GM12872 (cell line): Measurements from ENCODE around the gene PPP1R7.

Source experiments
- TF ChIP-seq, protein P1 (sequence below): IDR thresholded peaks from 3 replicates; pipeline ENCODE4 v1.5.1; 2011; ENCODE audit warnings: low read depth, mild to moderate bottlenecking, low read length, moderate library complexity; ENCODE audit not compliant: insufficient read depth

The PPP1R7 gene

DNA sequence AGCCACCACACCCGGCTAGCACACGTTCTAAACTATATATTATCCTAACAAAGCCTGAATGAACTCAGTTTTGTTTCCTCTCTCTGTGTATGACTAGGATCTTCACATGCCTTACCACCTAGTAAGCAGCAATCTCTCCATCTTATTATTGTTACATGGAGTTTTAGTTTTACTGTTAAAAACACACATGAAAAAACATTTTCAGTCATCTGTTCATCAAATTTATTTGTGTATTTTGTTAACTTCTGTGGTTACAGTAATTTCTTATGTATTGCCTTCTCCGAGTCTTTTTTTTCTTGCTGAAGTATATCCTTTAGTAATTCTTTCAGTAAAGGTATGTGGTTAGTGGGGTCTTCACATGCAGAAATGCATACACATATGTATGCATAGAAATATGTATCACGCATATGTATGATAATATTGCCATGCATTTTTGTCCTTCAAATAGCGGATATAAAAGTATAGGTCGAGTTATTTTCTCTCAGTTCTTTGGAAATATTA lies 69.6 kb downstream of the PPP1R7 start:
- TF ChIP-seq, protein P1, sequence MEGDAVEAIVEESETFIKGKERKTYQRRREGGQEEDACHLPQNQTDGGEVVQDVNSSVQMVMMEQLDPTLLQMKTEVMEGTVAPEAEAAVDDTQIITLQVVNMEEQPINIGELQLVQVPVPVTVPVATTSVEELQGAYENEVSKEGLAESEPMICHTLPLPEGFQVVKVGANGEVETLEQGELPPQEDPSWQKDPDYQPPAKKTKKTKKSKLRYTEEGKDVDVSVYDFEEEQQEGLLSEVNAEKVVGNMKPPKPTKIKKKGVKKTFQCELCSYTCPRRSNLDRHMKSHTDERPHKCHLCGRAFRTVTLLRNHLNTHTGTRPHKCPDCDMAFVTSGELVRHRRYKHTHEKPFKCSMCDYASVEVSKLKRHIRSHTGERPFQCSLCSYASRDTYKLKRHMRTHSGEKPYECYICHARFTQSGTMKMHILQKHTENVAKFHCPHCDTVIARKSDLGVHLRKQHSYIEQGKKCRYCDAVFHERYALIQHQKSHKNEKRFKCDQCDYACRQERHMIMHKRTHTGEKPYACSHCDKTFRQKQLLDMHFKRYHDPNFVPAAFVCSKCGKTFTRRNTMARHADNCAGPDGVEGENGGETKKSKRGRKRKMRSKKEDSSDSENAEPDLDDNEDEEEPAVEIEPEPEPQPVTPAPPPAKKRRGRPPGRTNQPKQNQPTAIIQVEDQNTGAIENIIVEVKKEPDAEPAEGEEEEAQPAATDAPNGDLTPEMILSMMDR: no peak

DNA sequence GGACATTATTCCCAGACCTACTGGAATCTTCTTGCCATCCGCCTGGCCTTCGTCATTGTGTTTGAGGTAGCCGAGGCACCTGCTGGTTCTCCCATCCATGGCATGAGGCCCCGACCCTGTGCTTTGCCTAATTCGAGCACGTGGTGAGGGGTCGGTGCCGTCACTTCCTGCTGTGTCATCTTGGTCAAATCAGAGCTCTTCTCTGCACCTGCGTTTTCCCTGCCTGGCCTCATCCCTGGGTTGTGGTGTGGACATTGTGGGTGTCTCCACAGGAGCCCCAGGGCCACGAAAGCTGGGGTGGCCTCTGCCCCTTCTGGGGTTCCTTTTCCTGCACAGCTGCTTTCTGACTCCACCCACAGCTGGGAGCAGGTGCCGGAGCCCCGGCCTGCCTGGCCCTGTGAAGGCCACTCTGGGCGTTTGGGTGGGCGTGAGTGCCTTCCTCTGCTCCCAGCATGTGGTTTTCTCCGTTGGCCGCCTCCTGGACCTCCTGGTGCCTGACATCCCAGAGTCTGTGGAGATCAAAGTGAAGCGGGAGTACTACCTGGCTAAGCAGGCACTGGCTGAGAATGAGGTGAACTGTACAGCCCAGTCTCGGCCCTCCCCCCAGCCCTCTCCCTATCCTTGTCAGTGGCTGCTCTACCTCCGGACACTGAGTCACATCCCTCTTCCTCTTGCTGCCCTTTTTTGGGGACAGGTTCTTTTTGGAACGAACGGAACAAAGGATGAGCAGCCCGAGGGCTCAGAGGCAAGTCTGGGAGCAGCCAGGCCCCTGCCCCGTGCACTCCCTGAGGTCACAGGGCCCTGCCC lies 73.1 kb downstream of the PPP1R7 start:
- TF ChIP-seq, protein P1: no peak

DNA sequence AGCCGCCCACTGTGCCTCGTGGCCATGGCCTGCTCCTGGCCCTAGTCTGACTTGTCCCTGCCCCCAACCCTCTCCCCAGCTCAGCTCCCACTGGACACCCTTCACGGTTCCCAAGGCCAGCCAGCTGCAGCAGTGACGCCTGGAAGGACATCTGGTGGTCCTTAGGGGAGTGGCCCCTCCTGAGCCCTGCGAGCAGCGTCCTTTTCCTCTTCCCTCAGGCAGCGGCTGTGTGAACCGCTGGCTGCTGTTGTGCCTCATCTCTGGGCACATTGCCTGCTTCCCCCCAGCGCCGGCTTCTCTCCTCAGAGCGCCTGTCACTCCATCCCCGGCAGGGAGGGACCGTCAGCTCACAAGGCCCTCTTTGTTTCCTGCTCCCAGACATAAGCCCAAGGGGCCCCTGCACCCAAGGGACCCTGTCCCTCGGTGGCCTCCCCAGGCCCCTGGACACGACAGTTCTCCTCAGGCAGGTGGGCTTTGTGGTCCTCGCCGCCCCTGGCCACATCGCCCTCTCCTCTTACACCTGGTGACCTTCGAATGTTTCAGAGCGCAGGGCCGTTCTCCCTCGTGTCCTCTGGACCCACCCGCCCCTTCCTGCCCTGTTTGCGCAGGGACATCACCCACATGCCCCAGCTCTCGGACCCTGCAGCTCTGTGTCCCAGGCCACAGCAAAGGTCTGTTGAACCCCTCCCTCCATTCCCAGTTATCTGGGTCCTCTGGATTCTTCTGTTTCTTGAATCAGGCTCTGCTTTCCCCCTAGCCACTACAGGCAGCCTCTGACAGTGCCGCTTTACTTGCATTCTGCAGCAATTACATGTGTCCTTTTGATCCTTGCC lies 74.0 kb downstream of the PPP1R7 start:
- TF ChIP-seq, protein P1: no peak

DNA sequence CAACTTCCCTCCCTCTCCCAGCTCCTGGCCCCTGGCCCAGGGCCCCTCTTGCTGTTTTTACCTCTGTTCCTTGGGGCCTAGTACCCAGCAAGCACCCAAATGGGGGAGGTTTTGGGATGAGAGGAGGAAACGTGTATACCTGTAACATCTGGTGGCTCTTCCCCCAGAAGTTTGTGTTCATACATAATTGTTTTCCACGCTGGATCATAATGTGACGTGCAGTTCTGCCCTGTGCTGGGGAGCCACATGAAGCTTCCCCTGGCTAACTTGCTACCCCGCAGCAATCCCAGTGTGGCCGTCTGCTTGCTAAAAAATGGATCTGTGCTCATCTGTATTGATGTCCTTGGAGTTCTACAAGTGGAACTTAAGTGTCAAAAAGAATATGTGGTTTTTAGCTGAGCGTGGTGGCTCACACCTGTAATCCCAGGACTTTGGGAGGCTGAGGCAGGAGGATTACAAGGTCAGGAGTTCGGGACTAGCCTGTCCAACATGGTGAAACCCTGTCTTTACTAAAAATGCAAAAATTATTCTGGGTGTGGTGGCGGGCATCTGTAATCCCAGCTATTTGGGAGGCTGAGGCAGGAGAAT lies 74.7 kb downstream of the PPP1R7 start:
- TF ChIP-seq, protein P1: no peak

DNA sequence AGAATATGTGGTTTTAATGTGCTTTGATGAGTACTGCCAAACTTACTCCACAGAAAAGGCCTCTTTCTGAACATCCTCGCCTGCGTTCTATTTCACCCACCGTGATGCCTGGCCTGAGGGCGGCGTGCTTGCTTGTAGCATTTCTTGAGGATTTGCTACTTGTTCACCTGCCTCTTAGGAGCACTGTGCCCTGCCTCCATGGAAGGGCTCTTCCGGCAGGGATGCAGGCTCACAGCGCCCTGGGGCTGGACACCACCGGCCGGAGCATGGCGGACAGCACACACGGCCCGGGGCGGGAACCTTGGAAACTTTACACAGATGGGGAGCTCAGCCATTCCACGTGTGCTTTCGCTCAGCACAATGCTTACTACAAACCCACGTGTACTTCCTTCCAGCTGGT lies 75.3 kb downstream of the PPP1R7 start:
- TF ChIP-seq, protein P1: no peak

DNA sequence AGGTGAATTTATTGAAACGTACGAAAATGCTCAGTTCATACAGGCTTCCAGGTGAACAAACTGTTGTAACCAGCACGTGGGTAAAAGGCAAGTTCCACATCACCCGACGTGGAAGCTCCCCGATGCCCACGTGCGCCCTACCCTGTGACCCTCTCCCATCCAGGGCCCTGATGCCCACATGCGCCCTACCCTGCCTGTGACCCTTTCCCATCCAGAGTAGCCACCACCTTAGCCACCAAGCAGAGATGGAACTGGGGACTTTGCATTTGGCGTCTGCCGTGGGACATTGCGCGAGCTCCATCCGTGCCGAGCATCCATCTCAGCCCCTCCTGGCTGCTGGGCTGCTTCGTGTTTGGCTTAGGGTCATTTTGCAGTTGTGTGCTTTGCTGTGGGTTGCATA lies 75.7 kb downstream of the PPP1R7 start:
- TF ChIP-seq, protein P1: no peak
